Gastroesophageal sphincter (tissue), 4 donors: ENCODE data around the gene PRKAR2A. TPM values are rescaled to one million over a fixed set of nuclear protein-coding genes. Genes with fewer than 3 reads are reported as not detected.

Experiments
- ATAC-seq: fragments of 150-250 bp; one replicate; pipeline ENCODE4 v1.9.1; 2016; ENCODE audit warnings: mild to moderate bottlenecking, moderate library complexity
- H3K27ac ChIP-seq, 4 donors: fragments of 200-600 bp; sonication (generic) in 3 of 4; 1 replicate in 3 of 4; 2 replicates in 1 of 4; pipeline ENCODE4 v1.5.1; 2016 to 2019
- H3K27me3 ChIP-seq: fragments of 200-600 bp; sonication (generic); one replicate; pipeline ENCODE4 v1.5.1; 2019
- H3K36me3 ChIP-seq, 2 donors: fragments of 200-600 bp; sonication (generic); one replicate each; pipeline ENCODE4 v1.5.1; 2019; ENCODE audit warnings: control low read depth in 1 of 2
- H3K4me1 ChIP-seq, 3 donors: fragments of 200-600 bp; sonication (generic); 1 replicate in 2 of 3; 2 replicates in 1 of 3; pipeline ENCODE4 v1.5.1; 2016 to 2019; ENCODE audit warnings: control low read depth in 2 of 3
- H3K4me3 ChIP-seq, 2 donors: fragments of 200-600 bp; sonication (generic); one replicate each; pipeline ENCODE4 v1.5.1; 2019; ENCODE audit warnings: mild to moderate bottlenecking in 1 of 2, moderate library complexity in 1 of 2
- H3K9me3 ChIP-seq, 3 donors: fragments of 200-600 bp; sonication (generic); one replicate each; pipeline ENCODE4 v1.5.1; 2017 to 2019; ENCODE audit warnings: control low read depth in 2 of 3
- CTCF ChIP-seq, 4 experiments: fragments of 200-600 bp in 2 of 4; fragments of 450-650 bp in 2 of 4; sonication (generic) in 1 of 4; IDR thresholded peaks; one replicate each; pipeline ENCODE4 v1.5.1; 2017 to 2019; ENCODE audit warnings: antibody characterized with exemption in 4 of 4, mild to moderate bottlenecking in 2 of 4, moderate library complexity in 2 of 4
- EP300 ChIP-seq: sonication (generic); formaldehyde crosslinking; IDR thresholded peaks from one replicate; pipeline ENCODE4 v1.6.1; 2017; ENCODE audit warnings: antibody characterized with exemption, mild to moderate bottlenecking
- POLR2A ChIP-seq, 2 donors: fragments of 450-650 bp; IDR thresholded peaks; one replicate each; pipeline ENCODE4 v1.6.1; 2017; ENCODE audit warnings: antibody characterized with exemption in 2 of 2, mild to moderate bottlenecking in 2 of 2, moderate library complexity in 1 of 2
- POLR2AphosphoS5 ChIP-seq: sonication (generic); formaldehyde crosslinking; IDR thresholded peaks from one replicate; pipeline ENCODE4 v1.6.1; 2017; ENCODE audit warnings: antibody characterized with exemption
- WGBS, 2 donors: methylation state at CpG; one replicate each; pipeline ENCODE4 v1.1.5; 2018; ENCODE audit warnings: low coverage in 1 of 2; 5-methylcytosine and 5-hydroxymethylcytosine counted together
- total RNA-seq, 4 donors: library from RNA; depleted of rRNA; stranded (reverse); fragments of >200 nt; gene quantifications; one replicate each; pipeline ENCODE4 v1.1.0, GENCODE V29; 2016

Gene PRKAR2A
- total RNA-seq, 4 donors from 2014 or later = 33.7 to 45.0 (median 44.0) TPM

GRCh38 chr3:48756640-48757039 lies 91.0 kb downstream of the PRKAR2A start:
- no peaks in the 10 kb centered on the region for H3K27me3 ChIP-seq
- no peaks in the 10 kb centered on the region for H3K4me1 ChIP-seq
- no peak for ATAC-seq
- TF ChIP-seq EP300 = no peak
- TF ChIP-seq CTCF (IDR thresholded peaks at IDR 0.05) = no peak
- no peak for TF ChIP-seq POLR2A (IDR thresholded peaks at IDR 0.05)
- TF ChIP-seq POLR2AphosphoS5 = no peak
- H3K4me3 ChIP-seq = no peak overlapping the region
- 92 to 95% methylated on average over 3 to 5 of the region's 5 CpGs for WGBS, 2 donors
- H3K9me3 ChIP-seq = no peaks in the 10 kb centered on the region
- peaks cover 0 to 90% of the 10 kb centered on the region in 2 donors for H3K36me3 ChIP-seq
- no peak overlapping the region for H3K27ac ChIP-seq

- no peak for ATAC-seq
- H3K9me3 ChIP-seq = no peaks in the 10 kb centered on the region
- H3K4me3 ChIP-seq = no peak overlapping the region
- WGBS, 2 donors = 50 to 83% methylated on average over 1 of the region's 1 CpG
- no peak overlapping the region for H3K27ac ChIP-seq
- H3K36me3 ChIP-seq = peaks cover 0 to 82% of the 10 kb centered on the region in 2 donors
- peaks cover 0 to 22% (median 0%) of the 10 kb centered on the region in 3 donors for H3K4me1 ChIP-seq
- no peaks in the 10 kb centered on the region for H3K27me3 ChIP-seq
- TF ChIP-seq POLR2AphosphoS5 (no peak), POLR2A (IDR thresholded peaks at IDR 0.05) (no peak), EP300 (no peak), CTCF (IDR thresholded peaks at IDR 0.05) (no peak)
Measured at GRCh38 chr3:48750856-48751255, 96.8 kb downstream of the PRKAR2A start.

GRCh38 chr3:48748754-48749153 lies 98.9 kb downstream of the PRKAR2A start:
- Histone ChIP-seq H3K27me3 (no peaks in the 10 kb centered on the region), H3K4me1 (peaks cover 0 to 22% (median 0%) of the 10 kb centered on the region in 3 donors), H3K4me3 (no peak overlapping the region), H3K27ac (peak overlapping the region in 2 of 4 donors; percentile 14 to 50), H3K36me3 (peaks cover 0 to 66% of the 10 kb centered on the region in 2 donors), H3K9me3 (no peaks in the 10 kb centered on the region)
- ATAC-seq = no peak
- 79 to 82% methylated on average over 2 to 3 of the region's 3 CpGs for WGBS, 2 donors
- TF ChIP-seq CTCF (IDR thresholded peaks at IDR 0.05) = no peak
- TF ChIP-seq POLR2AphosphoS5 = no peak
- no peak for TF ChIP-seq POLR2A (IDR thresholded peaks at IDR 0.05)
- no peak for TF ChIP-seq EP300

GRCh38 chr3:48747706-48748105 lies 100.0 kb downstream of the PRKAR2A start:
- TF ChIP-seq CTCF (IDR thresholded peaks at IDR 0.05) (no peak), POLR2A (IDR thresholded peaks at IDR 0.05) (no peak), POLR2AphosphoS5 (no peak), EP300 (no peak)

GRCh38 chr3:48747015-48747615 lies 100.6 kb downstream of the PRKAR2A start:
- peaks cover 0 to 59% of the 10 kb centered on the region in 2 donors for H3K36me3 ChIP-seq
- ATAC-seq = no peak
- TF ChIP-seq EP300 = no peak
- no peak for TF ChIP-seq CTCF (IDR thresholded peaks at IDR 0.05)
- TF ChIP-seq POLR2AphosphoS5 = no peak
- TF ChIP-seq POLR2A (IDR thresholded peaks at IDR 0.05) = no peak
- peaks cover 0 to 22% (median 0%) of the 10 kb centered on the region in 3 donors for H3K4me1 ChIP-seq
- peak overlapping the region in 3 of 4 donors; percentile 18 to 64 (median 58) for H3K27ac ChIP-seq
- H3K9me3 ChIP-seq = no peaks in the 10 kb centered on the region
- H3K4me3 ChIP-seq = no peak overlapping the region
- no peaks in the 10 kb centered on the region for H3K27me3 ChIP-seq
- WGBS, 2 donors = 59 to 68% methylated on average over 4 of the region's 4 CpGs

More at GRCh38 chr3:48747706-48748105, 100.0 kb downstream of the PRKAR2A start:
- WGBS, 2 donors = 56 to 61% methylated on average over 4 of the region's 4 CpGs
- Histone ChIP-seq H3K4me3 (no peak overlapping the region), H3K27ac (peak overlapping the region in 3 of 4 donors; percentile 9 to 64 (median 50)), H3K27me3 (no peaks in the 10 kb centered on the region), H3K9me3 (no peaks in the 10 kb centered on the region), H3K4me1 (peaks cover 0 to 22% (median 0%) of the 10 kb centered on the region in 3 donors), H3K36me3 (peaks cover 0 to 64% of the 10 kb centered on the region in 2 donors)
- ATAC-seq = no peak
